WTC11 (cell line): ENCODE measurements around the gene TBX15. TPM values are rescaled to one million over a fixed set of nuclear protein-coding genes. Genes with fewer than 3 reads are reported as not detected.

ENCODE experiments used
- ATAC-seq: fragments of 200-7000 bp; cut with Tn5 transposase; 2 replicates; pipeline ENCODE4 v1.10.0; 2021; ENCODE audit warnings: mild to moderate bottlenecking, moderate library complexity
- CTCF ChIA-PET: fragments of 300-600 bp; sonication (Branson Sonifier 250); formaldehyde crosslinking; loops from one replicate; lab custom pipeline; 2021; ENCODE audit warnings: antibody characterized with exemption; lab: Charles Lee
- POLR2A ChIA-PET: fragments of 350-600 bp; sonication (Branson Sonifier 250); formaldehyde crosslinking; loops from one replicate; lab custom pipeline; 2021; ENCODE audit warnings: antibody characterized with exemption; lab: Charles Lee
- DNase-seq: peaks from one replicate; pipeline ENCODE4 v3.0.0; 2021; ENCODE audit warnings: low spot score
- H3K27ac Mint-ChIP-seq: 2 replicates; pipeline ENCODE4 v1.8.0; 2021; ENCODE audit warnings: mixed read lengths
- H3K27me3 Mint-ChIP-seq: 2 replicates; pipeline ENCODE4 v1.8.0; 2021; ENCODE audit warnings: low read depth, mild to moderate bottlenecking, moderate library complexity, mixed read lengths
- H3K36me3 Mint-ChIP-seq: 2 replicates; pipeline ENCODE4 v1.8.0; 2021; ENCODE audit warnings: mixed read lengths
- H3K4me1 Mint-ChIP-seq: 2 replicates; pipeline ENCODE4 v1.8.0; 2022; ENCODE audit warnings: mixed read lengths
- H3K4me3 Mint-ChIP-seq: 2 replicates; pipeline ENCODE4 v1.8.0; 2021; ENCODE audit warnings: mild to moderate bottlenecking, moderate library complexity, mixed read lengths
- H3K9me3 Mint-ChIP-seq: 2 replicates; pipeline ENCODE4 v1.8.0; 2021; ENCODE audit warnings: mixed read lengths
- ATF2 ChIP-seq: sonication (generic); formaldehyde crosslinking; IDR thresholded peaks from 2 replicates; pipeline ENCODE4 v1.8.1; 2022; ENCODE audit warnings: low read depth, missing genetic modification reagents, borderline replicate concordance
- CREB1 ChIP-seq: sonication (generic); formaldehyde crosslinking; IDR thresholded peaks from 2 replicates; pipeline ENCODE4 v1.8.0; 2023; ENCODE audit warnings: mild to moderate bottlenecking, missing genetic modification reagents
- E2F5 ChIP-seq: sonication (generic); formaldehyde crosslinking; IDR thresholded peaks from 2 replicates; pipeline ENCODE4 v1.8.1; 2022; ENCODE audit warnings: mild to moderate bottlenecking, moderate library complexity, missing genetic modification reagents
- ELF4 ChIP-seq: sonication (generic); formaldehyde crosslinking; IDR thresholded peaks from 2 replicates; pipeline ENCODE4 v1.8.1; 2022; ENCODE audit warnings: low read depth, mild to moderate bottlenecking, moderate library complexity, missing genetic modification reagents
- HMGA2 ChIP-seq: fragments of 250-450 bp; sonication (Bioruptor Pico); IDR thresholded peaks from 2 replicates; pipeline ENCODE4 v1.4.0; 2021; ENCODE audit warnings: mild to moderate bottlenecking, moderate library complexity
- IRF1 ChIP-seq: sonication (generic); formaldehyde crosslinking; IDR thresholded peaks from 2 replicates; pipeline ENCODE4 v1.8.0; 2023; ENCODE audit warnings: missing genetic modification reagents
- JAZF1 ChIP-seq: fragments of 250-450 bp; sonication (Bioruptor Pico); IDR thresholded peaks from 2 replicates; pipeline ENCODE4 v1.9.0; 2021; ENCODE audit warnings: moderate library complexity, mild to moderate bottlenecking, inconsistent platforms
- KAT7 ChIP-seq: sonication (generic); formaldehyde crosslinking; IDR thresholded peaks from 2 replicates; pipeline ENCODE4 v1.8.1; 2023; ENCODE audit warnings: missing genetic modification reagents, mild to moderate bottlenecking, borderline replicate concordance
- MAX ChIP-seq: sonication (generic); formaldehyde crosslinking; IDR thresholded peaks from 2 replicates; pipeline ENCODE4 v1.8.0; 2022; ENCODE audit warnings: mild to moderate bottlenecking, missing genetic modification reagents
- MLX ChIP-seq: sonication (generic); formaldehyde crosslinking; IDR thresholded peaks from 2 replicates; pipeline ENCODE4 v1.8.1; 2023; ENCODE audit warnings: mild to moderate bottlenecking, missing genetic modification reagents, moderate library complexity
- NFYB ChIP-seq: sonication (generic); formaldehyde crosslinking; conservative IDR thresholded peaks from 2 replicates; pipeline ENCODE4 v1.8.0; 2022; ENCODE audit warnings: low read depth, missing genetic modification reagents
- NR2C2 ChIP-seq: sonication (generic); formaldehyde crosslinking; IDR thresholded peaks from 2 replicates; pipeline ENCODE4 v1.8.0; 2022; ENCODE audit warnings: mild to moderate bottlenecking, missing genetic modification reagents
- PRRX2 ChIP-seq: fragments of 250-450 bp; sonication (Bioruptor Pico); IDR thresholded peaks from 2 replicates; pipeline ENCODE4 v1.8.0; 2021; ENCODE audit warnings: mild to moderate bottlenecking
- SMAD3 ChIP-seq: sonication (generic); formaldehyde crosslinking; IDR thresholded peaks from 2 replicates; pipeline ENCODE4 v1.8.0; 2022; ENCODE audit warnings: missing genetic modification reagents, mild to moderate bottlenecking, borderline replicate concordance
- SMAD4 ChIP-seq: sonication (generic); formaldehyde crosslinking; IDR thresholded peaks from 2 replicates; pipeline ENCODE4 v1.8.0; 2022; ENCODE audit warnings: mild to moderate bottlenecking, missing genetic modification reagents
- TCF7 ChIP-seq: sonication (generic); formaldehyde crosslinking; IDR thresholded peaks from 2 replicates; pipeline ENCODE4 v1.8.0; 2022; ENCODE audit warnings: mild to moderate bottlenecking, low read depth, missing genetic modification reagents, moderate library complexity
- USF1 ChIP-seq: sonication (generic); formaldehyde crosslinking; IDR thresholded peaks from 2 replicates; pipeline ENCODE4 v1.8.0; 2022; ENCODE audit warnings: mild to moderate bottlenecking, missing genetic modification reagents
- ZNF219 ChIP-seq: sonication (generic); formaldehyde crosslinking; IDR thresholded peaks from 2 replicates; pipeline ENCODE4 v1.8.0; 2023; ENCODE audit warnings: missing genetic modification reagents, mild to moderate bottlenecking, borderline replicate concordance
- ZNF232 ChIP-seq: sonication (generic); formaldehyde crosslinking; IDR thresholded peaks from 2 replicates; pipeline ENCODE4 v1.8.0; 2022; ENCODE audit warnings: mild to moderate bottlenecking, missing genetic modification reagents
- ZNF281 ChIP-seq: sonication (generic); formaldehyde crosslinking; IDR thresholded peaks from 2 replicates; pipeline ENCODE4 v1.8.0; 2023; ENCODE audit warnings: mild to moderate bottlenecking, missing genetic modification reagents
- ZNF532 ChIP-seq: fragments of 250-450 bp; sonication (Bioruptor Pico); IDR thresholded peaks from 2 replicates; pipeline ENCODE4 v1.9.0; 2021; ENCODE audit warnings: mild to moderate bottlenecking, borderline replicate concordance
- ZNF671 ChIP-seq: fragments of 250-450 bp; sonication (Bioruptor Pico); IDR thresholded peaks from 2 replicates; pipeline ENCODE4 v1.8.0; 2021; ENCODE audit warnings: mild to moderate bottlenecking
- total RNA-seq: library from RNA; stranded (reverse); gene quantifications from 3 replicates; pipeline ENCODE4 v1.2.3, GENCODE V29; 2021

TBX15 gene
- total RNA-seq, 1 experiment from 2014 or later, result 0.11 TPM

- no peak for TF ChIP-seq MLX
- no peak for TF ChIP-seq NFYB (CRISPR knock-in tag)
- no peak for TF ChIP-seq CREB1
- TF ChIP-seq TCF7 (CRISPR knock-in tag), result no peak
- TF ChIP-seq JAZF1 (CRISPR knock-in tag), result no peak
- TF ChIP-seq NR2C2 (CRISPR knock-in tag), result no peak
- TF ChIP-seq USF1, result no peak
- TF ChIP-seq SMAD4, result no peak
- no peak for TF ChIP-seq HMGA2 (CRISPR knock-in tag)
- no peak for TF ChIP-seq PRRX2
- TF ChIP-seq KAT7, result no peak
- TF ChIP-seq ZNF219 (CRISPR knock-in tag), result no peak
- no peak for TF ChIP-seq ZNF671 (CRISPR knock-in tag)
- no peak for TF ChIP-seq MAX (CRISPR knock-in tag)
- TF ChIP-seq ELF4 (CRISPR knock-in tag), result no peak
- TF ChIP-seq ATF2 (CRISPR knock-in tag), result no peak
- POLR2A ChIA-PET, result no interaction called here
These were observed 121.8 kb downstream of the TBX15 start for GRCh38 chr1:118866330-118866729.

GRCh38 chr1:118863688-118864087 lies 124.5 kb downstream of the TBX15 start:
- no peak for ATAC-seq
- CTCF ChIA-PET, result no interaction called here
- no peak for TF ChIP-seq ZNF532
- TF ChIP-seq, all 79 proteins: peak for 0

More at GRCh38 chr1:118866330-118866729, 121.8 kb downstream of the TBX15 start:
- Mint-ChIP-seq H3K36me3 (no peaks in the 10 kb centered on the region), H3K4me3 (no peak overlapping the region), H3K9me3 (no peaks in the 10 kb centered on the region), H3K4me1 (peaks cover 3% of the 10 kb centered on the region; the same call in 1 of the 2 replicates), H3K27me3 (no peaks in the 10 kb centered on the region; the same call in 1 of the 2 replicates), H3K27ac (no peak overlapping the region)
- CTCF ChIA-PET, result no interaction called here
- DNase-seq, result no peak
- ATAC-seq, result no peak

GRCh38 chr1:118862755-118863154 lies 125.4 kb downstream of the TBX15 start:
- Mint-ChIP-seq H3K27me3 (no peaks in the 10 kb centered on the region; the same call in 1 of the 2 replicates), H3K4me1 (peaks cover 3% of the 10 kb centered on the region; the same call in 1 of the 2 replicates), H3K36me3 (no peaks in the 10 kb centered on the region), H3K4me3 (no peak overlapping the region), H3K9me3 (no peaks in the 10 kb centered on the region), H3K27ac (no peak overlapping the region)
- ATAC-seq, result no peak
- POLR2A ChIA-PET, result no interaction called here
- DNase-seq, result no peak
- CTCF ChIA-PET, result no interaction called here
- TF ChIP-seq ZNF232 (CRISPR knock-in tag) (no peak), E2F5 (CRISPR knock-in tag) (no peak), ZNF281 (CRISPR knock-in tag) (no peak), SMAD4 (no peak), SMAD3 (no peak), ELF4 (CRISPR knock-in tag) (no peak), IRF1 (CRISPR knock-in tag) (no peak), TCF7 (CRISPR knock-in tag) (no peak), NR2C2 (CRISPR knock-in tag) (no peak)

More at GRCh38 chr1:118863688-118864087, 124.5 kb downstream of the TBX15 start:
- POLR2A ChIA-PET, result no interaction called here
- H3K27me3 Mint-ChIP-seq, result no peaks in the 10 kb centered on the region; the same call in 1 of the 2 replicates
- DNase-seq, result no peak
- H3K36me3 Mint-ChIP-seq, result no peaks in the 10 kb centered on the region
- no peak overlapping the region for H3K27ac Mint-ChIP-seq
- H3K4me1 Mint-ChIP-seq, result peaks cover 3% of the 10 kb centered on the region; the same call in 1 of the 2 replicates
- H3K9me3 Mint-ChIP-seq, result no peaks in the 10 kb centered on the region
- no peak overlapping the region for H3K4me3 Mint-ChIP-seq
